GM12878 (cell line): ENCODE data around the gene PPP1R10. TPM values are rescaled to one million over a fixed set of nuclear protein-coding genes. Genes with fewer than 3 reads are reported as not detected.

ENCODE experiments used
- BHLHE40 ChIP-seq, 2 experiments: fragments of 450-650 bp in 1 of 2; IDR thresholded peaks; 2 replicates each; pipeline ENCODE4 v1.6.1; 2011 to 2017; ENCODE audit warnings: low read depth in 2 of 2, borderline replicate concordance in 1 of 2, improper control_type of control experiment in 1 of 2, low read length in 1 of 2, mild to moderate bottlenecking in 1 of 2
- CHD4 ChIP-seq: fragments of 200-600 bp; sonication (generic); IDR thresholded peaks from 2 replicates; pipeline ENCODE4 v1.6.1; 2016; ENCODE audit warnings: mild to moderate bottlenecking
- EED ChIP-seq: sonication (generic); IDR thresholded peaks from 2 replicates; pipeline ENCODE4 v1.6.1; 2016; ENCODE audit warnings: antibody characterized with exemption, low read depth
- ESRRA ChIP-seq: IDR thresholded peaks from 2 replicates; pipeline ENCODE4 v1.6.1; 2012; ENCODE audit warnings: mild to moderate bottlenecking, low read length, improper control_type of control experiment
- GABPA ChIP-seq: IDR thresholded peaks from 2 replicates; pipeline ENCODE4 v1.6.1; 2014; ENCODE audit warnings: antibody characterized with exemption, low read depth, mild to moderate bottlenecking, inconsistent platforms
- HCFC1 ChIP-seq: fragments of 150-350 bp; IDR thresholded peaks from 2 replicates; pipeline ENCODE4 v1.6.1; 2014; ENCODE audit warnings: low read length
- IKZF2 ChIP-seq, 2 experiments: fragments of 450-650 bp; IDR thresholded peaks; 2 replicates each; pipeline ENCODE4 v1.6.1; 2017; ENCODE audit warnings: mild to moderate bottlenecking in 2 of 2, moderate library complexity in 2 of 2
- MXI1 ChIP-seq: fragments of 150-350 bp; IDR thresholded peaks from 2 replicates; pipeline ENCODE4 v1.6.1; 2011; ENCODE audit warnings: low read depth, mild to moderate bottlenecking, inconsistent platforms, low read length, improper control_type of control experiment
- PAX5 ChIP-seq: IDR thresholded peaks from 2 replicates; pipeline ENCODE4 v1.6.1; 2011; ENCODE audit warnings: low read depth, low read length, borderline replicate concordance
- RB1 ChIP-seq: fragments of 450-650 bp; formaldehyde crosslinking; IDR thresholded peaks from 2 replicates; pipeline ENCODE4 v1.6.1; 2017; ENCODE audit warnings: mild to moderate bottlenecking, borderline replicate concordance
- SMARCA5 ChIP-seq: fragments of 450-650 bp; IDR thresholded peaks from 2 replicates; pipeline ENCODE4 v1.6.1; 2017; ENCODE audit warnings: mild to moderate bottlenecking
- TARDBP ChIP-seq: IDR thresholded peaks from 2 replicates; pipeline ENCODE4 v1.6.1; 2016; ENCODE audit warnings: borderline replicate concordance
- TCF12 ChIP-seq: IDR thresholded peaks from 2 replicates; pipeline ENCODE4 v1.6.1; 2011; ENCODE audit warnings: low read depth, mild to moderate bottlenecking, low read length
- TCF3 ChIP-seq: IDR thresholded peaks from 2 replicates; pipeline ENCODE4 v1.6.1; 2012; ENCODE audit warnings: low read depth, mild to moderate bottlenecking, low read length, borderline replicate concordance; ENCODE audit not compliant: insufficient read depth
- ZNF217 ChIP-seq: fragments of 450-650 bp; IDR thresholded peaks from 2 replicates; pipeline ENCODE4 v1.6.1; 2017; ENCODE audit warnings: antibody characterized with exemption, mild to moderate bottlenecking
- polyA plus RNA-seq, 11 experiments: library from polyadenylated mRNA; depleted of rRNA in 4 of 11; unstranded in 6 of 11; stranded (reverse) in 5 of 11; fragments of >200 nt; fragmentation: Nextera tagmentation in 4 of 11; fragmentation: Illumina TruSeq in 1 of 11; extraction: Ambion mirVana in 4 of 11; extraction: Trizol in 1 of 11; gene quantifications; 1 replicate in 1 of 11; 2 replicates in 10 of 11; pipeline versions ENCODE4 v1.2.1 to v1.2.3, GENCODE V29; 2011 to 2016; ENCODE audit warnings: inconsistent platforms in 2 of 11, missing spikeins in 2 of 11, low read depth in 1 of 11
- total RNA-seq, 4 experiments: library from RNA; depleted of rRNA in 3 of 4; stranded (reverse); fragments of >200 nt in 3 of 4; fragmentation: Illumina TruSeq in 1 of 4; extraction: Trizol in 1 of 4; gene quantifications; 2 replicates each; pipeline versions ENCODE4 v1.2.1 to v1.2.3, GENCODE V29; 2013 to 2021
- TF ChIP-seq, protein P1 (sequence below): fragments of 450-650 bp; formaldehyde crosslinking; IDR thresholded peaks from 2 replicates; pipeline ENCODE4 v1.5.0; 2022; ENCODE audit warnings: mild to moderate bottlenecking, missing genetic modification characterization
- TF ChIP-seq, protein P2 (sequence below): IDR thresholded peaks from 2 replicates; pipeline ENCODE4 v1.6.1; 2012; ENCODE audit warnings: low read length, inconsistent platforms
- TF ChIP-seq, protein P3 (sequence below): fragments of 450-650 bp; IDR thresholded peaks from 2 replicates; pipeline ENCODE4 v1.6.1; 2018; ENCODE audit warnings: borderline replicate concordance, mild to moderate bottlenecking; ENCODE audit not compliant: partially characterized antibody
- TF ChIP-seq, protein P4 (sequence below): IDR thresholded peaks from 2 replicates; pipeline ENCODE4 v1.6.1; 2011; ENCODE audit warnings: low read depth, low read length, improper control_type of control experiment, borderline replicate concordance
- TF ChIP-seq, protein P5 (sequence below): IDR thresholded peaks from 2 replicates; pipeline ENCODE4 v1.6.1; 2011; ENCODE audit warnings: mild to moderate bottlenecking, low read depth, low read length, moderate library complexity; ENCODE audit not compliant: insufficient replicate concordance

Gene PPP1R10
- total and polyA plus RNA-seq, 10 of the 15 experiments (the other 5 are each of a cell fraction or from before 2014, with no cell fraction given) = 11.3 to 83.8 (median 41.2) TPM

DNA sequence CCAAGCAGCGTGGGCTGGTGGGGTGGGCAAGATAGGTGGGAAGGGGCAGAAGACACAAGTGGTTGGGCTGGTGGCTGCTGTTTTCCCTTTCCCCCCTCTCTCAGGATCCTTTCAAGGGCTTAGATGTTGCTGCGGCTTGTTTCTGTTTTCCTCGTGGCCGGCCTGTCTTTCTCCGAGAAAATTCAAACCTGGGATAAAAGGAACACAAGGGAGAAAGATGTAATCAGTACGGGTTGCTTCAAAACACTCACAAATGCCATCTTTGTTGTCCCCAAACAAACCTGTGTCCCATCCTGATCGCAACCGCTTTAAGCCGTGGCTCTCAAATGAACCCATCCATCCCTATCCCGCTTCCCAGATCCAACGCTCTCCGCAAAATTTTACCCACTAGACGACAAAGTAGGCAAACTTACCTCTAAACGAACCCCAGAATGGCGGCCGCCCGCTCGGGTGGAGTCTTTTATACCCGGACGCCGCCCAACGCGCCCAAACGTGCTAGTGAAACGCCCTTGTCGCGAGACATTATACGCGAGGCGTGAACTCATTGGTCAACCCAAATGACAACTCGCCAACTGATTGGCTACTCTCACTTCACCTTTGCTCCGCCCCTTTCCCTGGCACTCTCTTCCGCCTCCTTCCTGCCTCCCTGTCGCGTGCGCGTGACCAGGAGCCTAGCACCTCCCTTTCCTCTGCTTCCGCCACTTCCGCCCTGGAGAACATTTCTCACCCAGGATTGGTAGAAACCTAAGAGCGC lies at the start of gene PPP1R10 (continued):
- TF ChIP-seq MXI1 (no peak; the same call in 1 of the 2 replicates), ESRRA (0 out of 2 replicates have a peak, but pooled peaks have one; percentile 71), CHD4 (no peak), HCFC1 (peak; percentile 62), EED (peak; percentile 48; the same call in 1 of the 2 replicates), TCF12 (peak; percentile 82; the same call in 1 of the 2 replicates), GABPA (no peak), PAX5 (peak; percentile 50; the same call in 1 of the 2 replicates), SMARCA5 (peak; percentile 30; the same call in 1 of the 2 replicates), RB1 (peak; percentile 87; the same call in 1 of the 2 replicates), TCF3 (peak; percentile 95; the same call in 1 of the 2 replicates), TARDBP (no peak), ZNF217 (no peak), BHLHE40 (IDR thresholded peaks at IDR 0.05; ENCODE audit: borderline replicate concordance in 1 of 2, low read depth in 2 of 2, low read length in 1 of 2) (peak; percentile 95 to 98), IKZF2 (IDR thresholded peaks at IDR 0.05) (peak; percentile 51 to 72; a peak in 3 of 4 replicates)
- TF ChIP-seq, protein P1, sequence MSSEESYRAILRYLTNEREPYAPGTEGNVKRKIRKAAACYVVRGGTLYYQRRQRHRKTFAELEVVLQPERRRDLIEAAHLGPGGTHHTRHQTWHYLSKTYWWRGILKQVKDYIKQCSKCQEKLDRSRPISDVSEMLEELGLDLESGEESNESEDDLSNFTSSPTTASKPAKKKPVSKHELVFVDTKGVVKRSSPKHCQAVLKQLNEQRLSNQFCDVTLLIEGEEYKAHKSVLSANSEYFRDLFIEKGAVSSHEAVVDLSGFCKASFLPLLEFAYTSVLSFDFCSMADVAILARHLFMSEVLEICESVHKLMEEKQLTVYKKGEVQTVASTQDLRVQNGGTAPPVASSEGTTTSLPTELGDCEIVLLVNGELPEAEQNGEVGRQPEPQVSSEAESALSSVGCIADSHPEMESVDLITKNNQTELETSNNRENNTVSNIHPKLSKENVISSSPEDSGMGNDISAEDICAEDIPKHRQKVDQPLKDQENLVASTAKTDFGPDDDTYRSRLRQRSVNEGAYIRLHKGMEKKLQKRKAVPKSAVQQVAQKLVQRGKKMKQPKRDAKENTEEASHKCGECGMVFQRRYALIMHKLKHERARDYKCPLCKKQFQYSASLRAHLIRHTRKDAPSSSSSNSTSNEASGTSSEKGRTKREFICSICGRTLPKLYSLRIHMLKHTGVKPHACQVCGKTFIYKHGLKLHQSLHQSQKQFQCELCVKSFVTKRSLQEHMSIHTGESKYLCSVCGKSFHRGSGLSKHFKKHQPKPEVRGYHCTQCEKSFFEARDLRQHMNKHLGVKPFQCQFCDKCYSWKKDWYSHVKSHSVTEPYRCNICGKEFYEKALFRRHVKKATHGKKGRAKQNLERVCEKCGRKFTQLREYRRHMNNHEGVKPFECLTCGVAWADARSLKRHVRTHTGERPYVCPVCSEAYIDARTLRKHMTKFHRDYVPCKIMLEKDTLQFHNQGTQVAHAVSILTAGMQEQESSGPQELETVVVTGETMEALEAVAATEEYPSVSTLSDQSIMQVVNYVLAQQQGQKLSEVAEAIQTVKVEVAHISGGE (CRISPR knock-in tag) = peak; percentile 64; the same call in 1 of the 2 replicates
- TF ChIP-seq, protein P2, sequence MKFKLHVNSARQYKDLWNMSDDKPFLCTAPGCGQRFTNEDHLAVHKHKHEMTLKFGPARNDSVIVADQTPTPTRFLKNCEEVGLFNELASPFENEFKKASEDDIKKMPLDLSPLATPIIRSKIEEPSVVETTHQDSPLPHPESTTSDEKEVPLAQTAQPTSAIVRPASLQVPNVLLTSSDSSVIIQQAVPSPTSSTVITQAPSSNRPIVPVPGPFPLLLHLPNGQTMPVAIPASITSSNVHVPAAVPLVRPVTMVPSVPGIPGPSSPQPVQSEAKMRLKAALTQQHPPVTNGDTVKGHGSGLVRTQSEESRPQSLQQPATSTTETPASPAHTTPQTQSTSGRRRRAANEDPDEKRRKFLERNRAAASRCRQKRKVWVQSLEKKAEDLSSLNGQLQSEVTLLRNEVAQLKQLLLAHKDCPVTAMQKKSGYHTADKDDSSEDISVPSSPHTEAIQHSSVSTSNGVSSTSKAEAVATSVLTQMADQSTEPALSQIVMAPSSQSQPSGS = peak; percentile 46; the same call in 1 of the 2 replicates
- TF ChIP-seq, protein P3, sequence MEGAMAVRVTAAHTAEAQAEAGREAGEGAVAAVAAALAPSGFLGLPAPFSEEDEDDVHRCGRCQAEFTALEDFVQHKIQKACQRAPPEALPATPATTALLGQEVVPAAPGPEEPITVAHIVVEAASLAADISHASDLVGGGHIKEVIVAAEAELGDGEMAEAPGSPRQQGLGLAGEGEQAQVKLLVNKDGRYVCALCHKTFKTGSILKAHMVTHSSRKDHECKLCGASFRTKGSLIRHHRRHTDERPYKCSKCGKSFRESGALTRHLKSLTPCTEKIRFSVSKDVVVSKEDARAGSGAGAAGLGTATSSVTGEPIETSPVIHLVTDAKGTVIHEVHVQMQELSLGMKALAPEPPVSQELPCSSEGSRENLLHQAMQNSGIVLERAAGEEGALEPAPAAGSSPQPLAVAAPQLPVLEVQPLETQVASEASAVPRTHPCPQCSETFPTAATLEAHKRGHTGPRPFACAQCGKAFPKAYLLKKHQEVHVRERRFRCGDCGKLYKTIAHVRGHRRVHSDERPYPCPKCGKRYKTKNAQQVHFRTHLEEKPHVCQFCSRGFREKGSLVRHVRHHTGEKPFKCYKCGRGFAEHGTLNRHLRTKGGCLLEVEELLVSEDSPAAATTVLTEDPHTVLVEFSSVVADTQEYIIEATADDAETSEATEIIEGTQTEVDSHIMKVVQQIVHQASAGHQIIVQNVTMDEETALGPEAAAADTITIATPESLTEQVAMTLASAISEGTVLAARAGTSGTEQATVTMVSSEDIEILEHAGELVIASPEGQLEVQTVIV = peak; percentile 93
- TF ChIP-seq, protein P4, sequence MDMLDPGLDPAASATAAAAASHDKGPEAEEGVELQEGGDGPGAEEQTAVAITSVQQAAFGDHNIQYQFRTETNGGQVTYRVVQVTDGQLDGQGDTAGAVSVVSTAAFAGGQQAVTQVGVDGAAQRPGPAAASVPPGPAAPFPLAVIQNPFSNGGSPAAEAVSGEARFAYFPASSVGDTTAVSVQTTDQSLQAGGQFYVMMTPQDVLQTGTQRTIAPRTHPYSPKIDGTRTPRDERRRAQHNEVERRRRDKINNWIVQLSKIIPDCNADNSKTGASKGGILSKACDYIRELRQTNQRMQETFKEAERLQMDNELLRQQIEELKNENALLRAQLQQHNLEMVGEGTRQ = no peak; the same call in 1 of the 2 replicates
- TF ChIP-seq, protein P5, sequence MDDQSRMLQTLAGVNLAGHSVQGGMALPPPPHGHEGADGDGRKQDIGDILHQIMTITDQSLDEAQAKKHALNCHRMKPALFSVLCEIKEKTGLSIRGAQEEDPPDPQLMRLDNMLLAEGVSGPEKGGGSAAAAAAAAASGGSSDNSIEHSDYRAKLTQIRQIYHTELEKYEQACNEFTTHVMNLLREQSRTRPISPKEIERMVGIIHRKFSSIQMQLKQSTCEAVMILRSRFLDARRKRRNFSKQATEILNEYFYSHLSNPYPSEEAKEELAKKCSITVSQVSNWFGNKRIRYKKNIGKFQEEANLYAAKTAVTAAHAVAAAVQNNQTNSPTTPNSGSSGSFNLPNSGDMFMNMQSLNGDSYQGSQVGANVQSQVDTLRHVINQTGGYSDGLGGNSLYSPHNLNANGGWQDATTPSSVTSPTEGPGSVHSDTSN = peak; percentile 68
